HG02938 (cell line): Measurements from ENCODE around the gene RAB11FIP3.
"Not testable (repeated sequence)": the region's sequence is repeated elsewhere in the genome, so short reads cannot be mapped to it uniquely, and the experiment has no call there.

Experiments used
- ATAC-seq: cut with Tn5 transposase; IDR thresholded peaks from one replicate; pipeline ENCODE4 v1.9.1; 2021; ENCODE audit warnings: mild to moderate bottlenecking, moderate library complexity; ENCODE audit not compliant: unreplicated experiment

The RAB11FIP3 gene

DNA sequence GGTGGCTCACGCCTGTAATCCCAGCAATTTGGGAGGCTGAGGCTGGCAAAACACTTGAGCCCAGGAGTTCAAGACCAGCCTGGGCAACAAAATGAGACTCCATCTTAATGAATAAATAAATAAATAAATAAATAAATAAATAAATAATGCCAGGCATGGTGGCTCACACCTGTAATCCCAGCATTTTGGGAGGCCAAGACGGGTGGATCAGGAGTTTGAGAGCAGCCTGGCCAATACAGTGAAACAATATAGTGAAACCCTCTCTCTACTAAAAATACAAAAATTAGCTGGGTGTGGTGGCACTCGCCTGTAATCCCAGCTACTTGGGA lies 10.3 kb upstream of the RAB11FIP3 start:
- ATAC-seq: not testable (repeated sequence)

- ATAC-seq: not testable (repeated sequence)
Observed at GRCh38 chr16:422179-422578, 3.3 kb upstream of the RAB11FIP3 start.

- ATAC-seq: no peak
Observed at GRCh38 chr16:424033-424622, 1.3 kb upstream of the RAB11FIP3 start.

- no peak for ATAC-seq
Observed at GRCh38 chr16:424623-425081, 797 bp upstream of the RAB11FIP3 start.

DNA sequence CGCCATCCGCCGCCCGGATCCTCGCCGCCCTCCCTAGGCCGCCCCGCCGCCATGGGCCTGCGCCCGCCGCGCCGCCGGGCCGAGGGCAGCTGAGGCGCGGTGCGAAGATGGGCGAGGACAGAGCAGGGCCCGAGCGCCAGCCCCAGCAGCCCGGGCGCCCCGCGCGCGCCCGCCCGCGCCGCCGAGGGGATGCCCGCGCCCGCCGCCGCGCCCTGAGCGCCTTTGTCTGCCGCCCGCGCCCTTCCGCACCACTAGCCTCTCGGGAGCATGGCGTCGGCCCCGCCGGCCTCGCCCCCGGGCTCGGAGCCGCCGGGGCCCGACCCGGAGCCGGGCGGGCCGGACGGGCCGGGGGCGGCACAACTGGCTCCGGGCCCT lies 278 bp downstream of the RAB11FIP3 start:
- peak; percentile 37 for ATAC-seq

DNA sequence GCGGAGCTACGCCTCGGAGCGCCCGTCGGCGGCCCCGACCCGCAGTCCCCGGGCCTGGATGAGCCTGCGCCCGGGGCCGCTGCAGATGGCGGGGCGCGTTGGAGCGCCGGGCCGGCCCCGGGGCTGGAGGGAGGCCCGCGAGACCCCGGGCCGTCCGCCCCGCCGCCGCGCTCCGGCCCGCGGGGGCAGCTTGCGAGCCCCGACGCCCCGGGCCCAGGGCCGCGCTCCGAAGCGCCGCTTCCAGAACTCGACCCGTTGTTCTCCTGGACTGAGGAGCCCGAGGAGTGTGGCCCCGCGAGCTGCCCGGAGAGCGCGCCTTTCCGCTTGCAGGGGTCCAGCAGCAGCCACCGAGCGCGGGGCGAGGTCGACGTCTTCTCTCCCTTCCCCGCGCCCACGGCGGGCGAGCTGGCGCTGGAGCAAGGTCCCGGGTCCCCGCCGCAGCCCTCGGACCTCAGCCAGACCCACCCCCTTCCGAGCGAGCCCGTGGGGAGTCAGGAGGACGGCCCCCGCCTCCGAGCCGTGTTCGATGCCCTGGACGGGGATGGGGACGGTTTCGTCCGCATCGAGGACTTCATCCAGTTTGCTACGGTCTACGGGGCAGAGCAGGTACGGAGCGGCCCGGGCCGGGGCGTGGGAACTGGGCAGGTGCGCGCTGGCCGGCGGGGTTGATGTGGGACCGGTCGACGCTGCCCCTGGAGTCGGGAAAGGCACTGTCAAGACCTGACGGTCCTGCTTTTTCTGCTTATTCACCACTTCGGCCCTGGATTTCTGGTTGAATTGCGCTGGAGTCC lies 861 bp downstream of the RAB11FIP3 start:
- ATAC-seq: peak; percentile 25

DNA sequence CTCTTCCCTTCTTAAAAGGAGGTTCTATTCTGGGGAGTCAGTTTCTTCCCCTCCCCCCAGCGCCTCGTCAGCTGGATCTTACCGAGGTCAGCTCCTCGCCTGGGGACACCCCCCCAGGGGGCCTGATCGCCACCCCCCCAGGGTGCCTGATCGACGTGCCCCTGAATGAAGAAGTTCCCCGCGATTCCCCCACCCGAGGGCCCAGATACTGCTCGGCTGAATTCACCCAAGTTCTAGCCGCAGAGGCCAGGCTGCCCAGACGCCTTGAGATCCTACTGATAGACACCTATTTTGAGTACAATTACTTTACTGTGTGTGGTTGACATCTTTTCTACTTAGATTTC lies 1.4 kb downstream of the RAB11FIP3 start:
- ATAC-seq: no peak

- ATAC-seq: no peak
Observed at GRCh38 chr16:427250-427649, 1.8 kb downstream of the RAB11FIP3 start.

GRCh38 chr16:430904-431303 lies 5.5 kb downstream of the RAB11FIP3 start:
- ATAC-seq: no peak

DNA sequence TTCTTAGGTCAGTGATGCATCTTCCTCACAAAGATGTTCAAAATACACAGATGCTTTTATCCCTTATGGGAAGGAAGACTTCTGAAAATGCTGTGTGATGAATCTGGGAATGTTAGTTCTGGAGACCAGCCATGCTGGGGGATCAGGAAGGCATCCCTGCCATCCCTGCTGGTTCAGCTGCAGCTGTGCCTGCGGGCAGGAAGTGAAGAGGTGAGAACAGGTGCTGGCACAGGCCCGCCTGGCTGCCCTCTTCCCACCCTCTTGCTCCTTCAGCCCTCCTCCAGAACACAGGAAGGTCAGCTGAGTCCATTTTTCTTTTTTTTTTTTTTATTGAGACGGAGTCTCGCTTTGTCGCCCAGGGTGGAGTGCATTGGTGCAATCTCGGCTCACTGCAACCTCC lies 15.2 kb downstream of the RAB11FIP3 start:
- ATAC-seq: no peak

GRCh38 chr16:441447-441846 lies 16.0 kb downstream of the RAB11FIP3 start:
- no peak for ATAC-seq

DNA sequence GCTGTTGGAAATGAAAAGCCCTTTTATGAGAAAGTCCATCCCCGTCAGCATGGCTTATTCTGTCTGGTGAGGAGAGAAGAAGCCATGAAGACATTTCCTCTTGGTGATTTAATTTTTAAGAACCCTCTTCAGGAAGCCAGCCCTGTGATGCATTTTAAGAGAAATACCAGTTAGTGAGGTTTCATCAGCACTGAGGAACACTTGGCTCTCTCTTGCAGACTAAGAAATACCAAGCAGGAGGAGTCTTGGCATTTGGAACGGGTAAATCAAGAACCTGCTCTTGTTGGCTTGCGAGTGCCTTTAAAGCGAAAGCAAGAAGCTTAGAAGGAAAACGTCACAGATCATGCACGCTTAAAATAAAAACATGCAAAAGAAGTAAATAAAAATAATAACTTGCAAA lies 17.5 kb downstream of the RAB11FIP3 start:
- no peak for ATAC-seq

GRCh38 chr16:444027-444426 lies 18.6 kb downstream of the RAB11FIP3 start:
- ATAC-seq: no peak

DNA sequence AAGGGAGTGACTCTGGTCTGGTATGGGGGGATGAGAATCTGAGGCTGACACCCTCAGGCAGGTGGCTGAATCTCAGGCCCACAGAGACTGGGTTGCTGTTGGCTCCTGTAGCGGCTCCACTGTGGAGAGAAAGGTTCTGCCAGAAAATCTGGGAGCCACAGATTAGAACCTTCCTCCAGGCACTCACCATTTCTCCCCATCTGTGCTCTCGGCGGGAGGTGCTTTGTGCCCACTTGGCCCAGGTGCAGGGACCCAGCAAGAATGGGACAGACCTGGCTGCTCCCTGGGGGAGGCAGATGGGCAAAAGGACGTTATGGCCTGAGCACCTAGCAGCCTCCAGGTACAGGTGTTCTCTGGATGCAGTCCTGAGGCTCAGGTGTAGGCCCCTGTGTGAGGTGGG lies 20.1 kb downstream of the RAB11FIP3 start:
- ATAC-seq: no peak

GRCh38 chr16:450385-450784 lies 24.9 kb downstream of the RAB11FIP3 start:
- no peak for ATAC-seq

- no peak for ATAC-seq
Observed at GRCh38 chr16:450785-451512, 25.5 kb downstream of the RAB11FIP3 start.

DNA sequence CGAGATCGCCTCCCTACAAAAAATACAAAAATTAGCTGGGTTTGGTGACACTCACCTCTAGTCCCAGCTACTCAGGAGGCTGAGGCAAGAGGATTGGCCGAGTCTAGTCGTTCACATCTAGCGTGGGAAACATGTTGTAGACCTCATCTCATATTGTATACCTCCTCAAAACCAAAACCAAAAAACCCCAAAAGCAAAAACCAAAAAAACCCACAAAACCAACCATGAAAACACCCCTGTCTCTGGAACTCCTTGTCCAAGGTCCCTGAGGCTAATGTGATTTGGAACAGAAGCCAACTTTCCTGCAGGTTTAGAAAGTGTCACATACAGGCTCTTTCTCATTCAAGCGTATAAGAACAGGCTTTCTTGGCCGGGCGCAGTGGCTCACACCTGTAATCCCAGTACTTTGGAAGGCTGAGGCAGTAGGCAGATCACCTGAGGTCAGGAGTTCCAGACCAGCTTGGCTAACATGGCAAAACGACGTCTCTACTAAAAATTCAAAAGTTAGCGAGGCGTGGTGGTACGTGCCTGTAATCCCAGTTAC lies 29.0 kb downstream of the RAB11FIP3 start:
- ATAC-seq: no peak

- ATAC-seq: no peak
Observed at GRCh38 chr16:455453-455852, 30.0 kb downstream of the RAB11FIP3 start.

DNA sequence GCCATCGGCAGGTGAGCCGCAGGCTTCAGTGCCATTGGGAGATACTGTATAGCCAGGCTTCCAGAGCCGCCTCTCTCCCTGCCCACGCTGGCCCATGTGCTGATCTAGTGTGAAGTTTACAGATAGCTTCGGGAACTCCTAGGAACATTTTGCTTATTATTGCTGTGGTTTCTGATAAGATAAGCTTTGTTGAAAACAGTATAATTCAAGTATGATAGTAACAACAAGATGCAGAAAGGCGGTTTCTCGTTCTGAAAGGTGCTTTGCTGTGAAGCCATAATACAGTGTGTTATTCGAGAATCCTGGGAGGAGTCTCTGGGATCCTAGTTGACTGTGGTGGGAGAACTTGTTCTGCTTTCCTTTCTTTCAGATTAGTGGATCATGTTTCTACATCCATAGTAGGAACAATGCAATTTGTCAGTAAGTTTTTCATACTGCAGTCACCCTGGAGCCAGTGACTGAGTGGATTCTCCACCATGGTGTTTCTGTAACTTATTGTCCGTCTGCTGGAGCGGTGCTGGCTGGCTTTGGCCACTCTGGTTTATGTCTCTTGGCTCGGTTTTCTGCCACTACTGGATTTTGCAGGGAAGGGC lies 31.5 kb downstream of the RAB11FIP3 start:
- ATAC-seq: no peak

DNA sequence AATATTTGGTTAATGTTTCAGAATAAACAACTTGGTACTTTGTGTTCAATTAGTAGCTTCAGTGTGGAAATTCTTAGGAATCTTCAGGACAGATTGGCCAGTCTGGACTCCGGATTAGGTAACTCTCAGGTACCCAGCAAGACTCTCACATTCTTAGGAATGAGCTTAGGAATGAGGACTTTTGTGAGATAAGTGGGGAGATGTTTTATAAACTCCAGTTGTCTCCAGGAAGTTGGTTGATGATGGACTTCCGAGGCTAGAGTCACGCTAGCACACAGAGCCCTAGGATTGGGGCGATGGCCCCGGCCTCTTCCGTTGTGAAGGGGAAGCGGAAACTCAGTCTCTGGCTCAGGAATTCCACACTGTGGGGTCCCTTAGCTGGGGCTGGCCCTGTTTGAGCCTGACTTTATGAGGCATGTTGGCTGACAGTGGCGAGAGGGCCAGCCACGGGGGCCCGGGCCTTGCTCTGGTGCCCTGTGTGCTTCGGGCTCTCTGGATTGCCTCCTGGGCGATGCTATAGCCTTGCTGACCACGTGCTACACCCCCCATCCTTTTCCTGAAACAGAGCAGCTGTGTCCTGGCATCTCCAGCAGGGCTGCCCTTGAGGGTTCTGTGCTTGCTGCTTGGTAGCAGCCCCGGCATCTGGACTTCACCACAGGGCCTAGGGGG lies 32.4 kb downstream of the RAB11FIP3 start:
- ATAC-seq: no peak

DNA sequence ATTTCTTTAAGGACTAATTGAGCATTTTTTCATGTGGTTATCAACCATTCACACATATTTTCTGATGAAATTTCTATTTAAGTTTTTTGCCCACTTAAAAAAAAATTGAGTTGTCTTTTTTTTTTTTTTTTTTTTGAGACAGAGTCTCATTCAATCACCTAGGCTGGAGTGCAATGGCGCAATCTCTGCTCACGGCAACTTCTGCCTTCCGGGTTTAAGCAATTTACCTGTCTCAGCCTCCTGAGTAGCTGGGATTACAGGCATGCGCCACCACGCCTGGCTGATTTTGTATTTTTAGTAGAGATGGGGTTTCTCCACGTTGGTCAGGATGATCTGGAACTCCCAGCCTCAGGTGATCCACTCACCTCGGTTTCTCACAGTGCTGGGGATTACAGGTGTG lies 34.3 kb downstream of the RAB11FIP3 start:
- no peak for ATAC-seq
